Right cardiac atrium (tissue), 5 donors: ENCODE results near the gene FITM1. TPM values are rescaled to one million over a fixed set of nuclear protein-coding genes. Genes with fewer than 3 reads are reported as not detected.
A peak's percentile ranks its signal among the peaks of the same experiment; 100 is the strongest.
"Not testable (repeated sequence)": the region's sequence is repeated elsewhere in the genome, so short reads cannot be mapped to it uniquely, and the experiment has no call there.

ENCODE experiments used
- ATAC-seq, 2 donors: fragments of 200-7000 bp; cut with Tn5 transposase; one replicate each; pipeline versions ENCODE4 v1.8.0 to v1.9.1; 2020; ENCODE audit warnings: moderate library complexity in 2 of 2, mild to moderate bottlenecking in 1 of 2
- DNase-seq, 3 donors: peaks; one replicate each; pipeline ENCODE4 v3.0.0-alpha.2; 2020
- H3K27ac ChIP-seq: one replicate; pipeline ENCODE4 v1.5.1; 2013; ENCODE audit warnings: mild to moderate bottlenecking, low read length, control low read depth, moderate library complexity
- H3K27me3 ChIP-seq: one replicate; pipeline ENCODE4 v1.6.1; 2013; ENCODE audit not compliant: control insufficient read depth, insufficient read depth
- H3K4me1 ChIP-seq: one replicate; pipeline ENCODE4 v1.6.1; 2013; ENCODE audit warnings: low read length; ENCODE audit not compliant: control insufficient read depth, insufficient read depth
- H3K4me3 ChIP-seq: one replicate; pipeline ENCODE4 v1.5.1; 2013; ENCODE audit warnings: low read length, control low read depth
- H3K9me3 ChIP-seq: one replicate; pipeline ENCODE4 v1.6.1; 2013; ENCODE audit warnings: low read length; ENCODE audit not compliant: control insufficient read depth
- WGBS: extraction: QIAGEN DNeasy Blood & Tissue Kit; methylation state at CpG from one replicate; pipeline ENCODE4 v1.1.7; 2013; 5-methylcytosine and 5-hydroxymethylcytosine counted together
- intact Hi-C, 4 donors: fragments of 100-400 bp; cut with DNase I; formaldehyde crosslinking; loops; one replicate each; pipeline versions ENCODE4 v1.11.0 to v1.14.0; 2022 to 2023
- polyA plus RNA-seq: library from polyadenylated mRNA; stranded (reverse); fragments of 200-250 nt; gene quantifications from one replicate; pipeline ENCODE4 v1.2.3, GENCODE V29; 2013
- total RNA-seq, 4 donors: library from RNA; stranded (reverse); fragmentation: NEBNext Ultra II Directional; extraction: Animal tissue kit (Norgen Biotek cat#: 25700); gene quantifications; one replicate each; pipeline ENCODE4 v1.2.1, GENCODE V29; 2021
- donor health status: healthy with polysubstance abuse.
- donor health status: DM: no; HTN: yes; CAD: no.
- donor health status: DM: no; HTN: no; CAD: no.
- donor health status: DM: no; HTN: yes; CAD: no; lungs with severe emphysema.
- donor health status: DM: yes; HTN: yes; CAD: no.

Gene FITM1
- total and polyA plus RNA-seq, 5 donors, result 87.4 to 224 (median 135) TPM

- H3K4me1 ChIP-seq, result peaks cover 6% of the 10 kb centered on the region
- H3K4me3 ChIP-seq, result no peak overlapping the region
- 94% methylated on average over 16 of the region's 16 CpGs for WGBS
- intact Hi-C loops, result loop anchor here in 2 of 4 donors (10.0 kb wide), 1 partner anchor 114 kb away; the partner anchor contains the start of gene DHRS4L2 (in 2 of the 2)
- no peaks in the 10 kb centered on the region for H3K9me3 ChIP-seq
- DNase-seq, result no peak
- no peak overlapping the region for H3K27ac ChIP-seq
- no peak for ATAC-seq
- no peaks in the 10 kb centered on the region for H3K27me3 ChIP-seq
Observed at GRCh38 chr14:24098229-24098926, 32.1 kb upstream of the FITM1 start.

GRCh38 chr14:24098927-24099813 is 31.3 kb upstream of the FITM1 start:
- intact Hi-C loops, result loop anchor here in 2 of 4 donors (10.0 kb wide), 1 partner anchor 114 kb away; the partner anchor contains the start of gene DHRS4L2 (in 2 of the 2)
- ATAC-seq, result no peak
- no peaks in the 10 kb centered on the region for H3K9me3 ChIP-seq
- no peak overlapping the region for H3K27ac ChIP-seq
- WGBS, result 82% methylated on average over 17 of the region's 17 CpGs
- no peaks in the 10 kb centered on the region for H3K27me3 ChIP-seq
- H3K4me1 ChIP-seq, result peaks cover 4% of the 10 kb centered on the region
- no peak overlapping the region for H3K4me3 ChIP-seq
- no peak for DNase-seq

GRCh38 chr14:24100197-24100981 is 30.1 kb upstream of the FITM1 start:
- no peak for DNase-seq
- intact Hi-C loops, result loop anchor here in 2 of 4 donors (10.0 kb wide), 1 partner anchor 46 kb away; the partner anchor contains the start of gene CARMIL3 (in 2 of the 2)
- H3K4me1 ChIP-seq, result no peaks in the 10 kb centered on the region
- H3K9me3 ChIP-seq, result no peaks in the 10 kb centered on the region
- H3K27me3 ChIP-seq, result no peaks in the 10 kb centered on the region
- WGBS, result 78% methylated on average over 4 of the region's 4 CpGs
- no peak overlapping the region for H3K27ac ChIP-seq
- ATAC-seq, result no peak
- no peak overlapping the region for H3K4me3 ChIP-seq

DNA sequence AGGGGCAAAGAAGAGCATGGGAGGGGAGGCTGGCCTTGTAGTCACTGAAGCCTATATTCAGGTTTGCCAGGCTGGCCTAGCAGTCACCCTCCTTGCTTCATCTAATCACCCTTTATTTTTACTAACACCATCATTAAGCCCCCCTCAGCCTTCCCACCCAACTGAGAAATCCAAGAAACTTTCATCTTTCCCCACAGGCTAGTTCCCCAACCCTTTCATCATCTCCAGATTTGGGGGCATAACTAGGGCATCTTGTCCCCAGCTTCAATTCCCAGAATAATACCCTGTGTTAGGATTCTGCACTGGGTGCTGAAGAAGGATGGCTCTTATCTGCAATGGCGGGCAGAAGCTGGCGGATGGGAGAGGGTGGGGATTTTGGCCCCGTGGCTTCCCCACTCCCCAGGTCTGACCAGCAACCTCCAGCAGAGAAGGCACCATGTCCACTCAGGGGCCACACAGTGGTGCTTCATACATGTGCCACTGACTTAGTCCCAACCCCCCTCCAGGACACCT is 29.4 kb upstream of the FITM1 start:
- no peaks in the 10 kb centered on the region for H3K9me3 ChIP-seq
- intact Hi-C loops, result loop anchor here in 2 of 4 donors (10.0 kb wide), 1 partner anchor 46 kb away; the partner anchor contains the start of gene CARMIL3 (in 2 of the 2)
- no peaks in the 10 kb centered on the region for H3K4me1 ChIP-seq
- ATAC-seq (no peak), DNase-seq (no peak)
- no peak overlapping the region for H3K4me3 ChIP-seq
- no peak overlapping the region for H3K27ac ChIP-seq
- no peaks in the 10 kb centered on the region for H3K27me3 ChIP-seq
- WGBS, result 94% methylated on average over 3 of the region's 3 CpGs

DNA sequence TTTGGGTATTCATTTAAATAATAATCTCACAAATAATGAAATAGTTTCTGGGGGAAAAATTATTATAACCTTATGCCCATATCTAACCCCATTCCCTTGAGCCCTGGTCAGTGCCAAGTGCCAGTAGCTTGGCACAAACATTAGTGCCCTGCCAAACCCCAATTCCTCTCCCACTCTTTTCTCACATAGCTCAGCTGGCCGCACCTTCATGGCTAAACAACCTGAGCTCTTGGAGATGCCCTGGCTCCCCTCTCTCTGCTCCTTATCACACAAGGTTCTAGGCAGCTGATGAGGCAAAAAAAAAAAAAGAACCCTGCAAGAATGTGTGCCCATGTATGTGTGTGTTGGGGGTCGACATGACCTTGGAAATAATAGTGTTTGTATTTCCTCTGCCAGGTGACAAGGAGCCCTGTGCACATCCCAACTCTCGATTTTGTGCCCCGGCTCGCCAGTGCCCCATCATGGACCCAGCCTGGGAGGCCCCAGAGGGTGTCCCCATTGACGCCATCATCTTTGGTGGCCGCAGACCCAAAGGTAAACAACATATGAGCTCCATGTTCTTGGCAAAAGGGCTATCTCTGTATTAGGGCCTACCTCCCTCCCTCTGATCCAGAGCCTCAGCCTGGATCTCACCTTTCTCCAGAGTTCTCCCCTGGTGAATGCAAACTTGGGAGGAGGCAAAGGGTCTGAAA is 28.0 kb upstream of the FITM1 start:
- Histone ChIP-seq H3K27ac (no peak overlapping the region), H3K9me3 (no peaks in the 10 kb centered on the region), H3K4me1 (no peaks in the 10 kb centered on the region), H3K4me3 (no peak overlapping the region), H3K27me3 (no peaks in the 10 kb centered on the region)
- ATAC-seq (no peak), DNase-seq (no peak)
- intact Hi-C loops, result loop anchor here in 2 of 4 donors (10.0 kb wide), 1 partner anchor 48 kb away; the partner anchor contains the start of gene CARMIL3 (in 2 of the 2)
- WGBS, result 92% methylated on average over 7 of the region's 7 CpGs

GRCh38 chr14:24103451-24103850 is 27.0 kb upstream of the FITM1 start:
- no peaks in the 10 kb centered on the region for H3K27me3 ChIP-seq
- no peak overlapping the region for H3K4me3 ChIP-seq
- H3K9me3 ChIP-seq, result no peaks in the 10 kb centered on the region
- H3K4me1 ChIP-seq, result no peaks in the 10 kb centered on the region
- WGBS, result 91% methylated on average over 13 of the region's 13 CpGs
- intact Hi-C loops, result loop anchor here in 2 of 4 donors (10.0 kb wide), 1 partner anchor 49 kb away; the partner anchor contains the start of gene CARMIL3 (in 2 of the 2)
- no peak for ATAC-seq
- H3K27ac ChIP-seq, result no peak overlapping the region
- no peak for DNase-seq

- H3K4me1 ChIP-seq, H3K4me3 ChIP-seq, ATAC-seq, H3K27me3 ChIP-seq, H3K9me3 ChIP-seq, DNase-seq, H3K27ac ChIP-seq: not testable (repeated sequence)
- WGBS, result 94% methylated on average over 8 of the region's 8 CpGs
- intact Hi-C loops, result loop anchor here in 3 of 4 donors (5.0 to 10.0 kb wide), 2 partner anchors 48 to 51 kb away; partner anchors contain the start of gene CARMIL3 (in 2 of the 3)
Observed at GRCh38 chr14:24105609-24106239, 24.7 kb upstream of the FITM1 start.

GRCh38 chr14:24106672-24107271 is 23.7 kb upstream of the FITM1 start:
- 86% methylated on average over 4 of the region's 4 CpGs for WGBS
- no peaks in the 10 kb centered on the region for H3K9me3 ChIP-seq
- H3K27me3 ChIP-seq, result no peaks in the 10 kb centered on the region
- DNase-seq, result no peak
- H3K4me3 ChIP-seq, result no peak overlapping the region
- intact Hi-C loops, result loop anchor here in 3 of 4 donors (5.0 to 10.0 kb wide), 2 partner anchors 49 to 52 kb away; partner anchors contain the start of gene CARMIL3 (in 2 of the 3)
- H3K4me1 ChIP-seq, result no peaks in the 10 kb centered on the region
- H3K27ac ChIP-seq, result no peak overlapping the region
- no peak for ATAC-seq

DNA sequence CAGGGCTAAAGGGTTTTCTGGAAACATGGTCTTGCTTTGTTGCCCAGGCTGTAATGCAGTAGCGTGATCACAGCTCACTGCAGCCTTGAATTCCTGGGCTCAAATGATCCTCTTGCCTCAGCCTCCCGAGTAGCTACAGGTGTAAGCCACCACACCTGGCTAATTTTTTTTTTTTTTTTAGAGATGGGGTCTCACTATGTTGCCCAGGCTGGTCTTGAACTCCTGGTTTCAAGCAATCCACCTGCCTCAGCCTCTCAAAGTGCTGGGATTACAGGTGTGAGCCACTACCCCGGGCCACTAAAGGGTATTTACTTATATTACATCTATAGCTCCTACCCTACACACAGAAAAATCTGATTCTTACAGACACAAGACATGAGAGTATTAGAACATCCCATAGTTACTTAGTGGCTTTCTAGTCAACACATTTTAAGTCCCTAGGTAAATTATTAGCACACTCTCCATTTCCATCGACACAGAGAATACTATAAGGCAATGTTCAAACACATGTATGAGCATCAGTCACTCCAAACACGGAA is 22.1 kb upstream of the FITM1 start:
- DNase-seq (no peak), ATAC-seq (peak in 1 of 2 donors; percentile 4)
- H3K9me3 ChIP-seq, result no peaks in the 10 kb centered on the region
- H3K27ac ChIP-seq, result no peak overlapping the region
- no peak overlapping the region for H3K4me3 ChIP-seq
- intact Hi-C loops, result loop anchor here in 3 of 4 donors (5.0 to 10.0 kb wide), 2 partner anchors 51 to 54 kb away; partner anchors contain the start of gene CARMIL3 (in 2 of the 3)
- H3K27me3 ChIP-seq, result no peaks in the 10 kb centered on the region
- no peaks in the 10 kb centered on the region for H3K4me1 ChIP-seq
- WGBS, result 45% methylated on average over 5 of the region's 5 CpGs
